Endothelial cell of umbilical vein (primary cell): ENCODE measurements around the gene PRDX4. TPM values are rescaled to one million over a fixed set of nuclear protein-coding genes. Genes with fewer than 3 reads are reported as not detected.

Experiments
- BruUV-seq: library from RNA; stranded (reverse); fragments of 400-500 nt; replicated peaks from 2 replicates; lab custom pipeline; 2021; lab: Mats Ljungman, UMichigan
- CTCF ChIA-PET: fragments of 300-600, 350-600 bp; sonication (Branson Sonifier 250); formaldehyde crosslinking; loops from one replicate; lab custom pipeline; 2021; ENCODE audit warnings: antibody characterized with exemption, inconsistent platforms; lab: Charles Lee
- POLR2A ChIA-PET: fragments of 300-600, 350-600 bp; sonication (Branson Sonifier 250); formaldehyde crosslinking; loops from one replicate; lab custom pipeline; 2021; ENCODE audit warnings: antibody characterized with exemption, inconsistent platforms; lab: Charles Lee
- DNase-seq: peaks from one replicate; pipeline ENCODE4 v3.0.0-alpha.2; 2011; ENCODE audit warnings: low read depth, low spot score
- FAIRE-seq: peaks from 2 replicates; lab custom pipeline; 2011; peaks lifted over from hg19 to GRCh38; lab: Jason Lieb, UNC
- H2AFZ ChIP-seq: 2 replicates; pipeline ENCODE4 v1.6.0; 2012; ENCODE audit warnings: low read depth, low read length, control low read depth, inconsistent platforms
- H3K27ac ChIP-seq: 2 replicates; pipeline ENCODE4 v1.5.1; 2011; ENCODE audit warnings: low read depth, mild to moderate bottlenecking, control low read depth, low read length, moderate library complexity; ENCODE audit not compliant: insufficient read depth
- H3K27me3 ChIP-seq, 2 experiments: 2 replicates each; pipeline versions ENCODE4 v1.6.0 to v1.6.1; 2011; ENCODE audit warnings: low read length in 2 of 2, mixed read lengths in 1 of 2; ENCODE audit not compliant: control insufficient read depth in 2 of 2, insufficient read depth in 2 of 2
- H3K36me3 ChIP-seq, 2 experiments: 2 replicates in 1 of 2; 3 replicates in 1 of 2; pipeline ENCODE4 v1.5.1; 2011; ENCODE audit warnings: low read length in 2 of 2, mild to moderate bottlenecking in 1 of 2, moderate library complexity in 1 of 2; ENCODE audit not compliant: control insufficient read depth in 2 of 2, insufficient read depth in 2 of 2; ENCODE audit errors: extremely low read depth in 1 of 2
- H3K4me1 ChIP-seq: 3 replicates; pipeline ENCODE4 v1.5.1; 2011; ENCODE audit warnings: mild to moderate bottlenecking, low read length; ENCODE audit not compliant: control insufficient read depth, insufficient read depth; ENCODE audit errors: extremely low read depth
- H3K4me2 ChIP-seq: 2 replicates; pipeline ENCODE4 v1.6.1; 2011; ENCODE audit warnings: low read length, control low read depth, mixed read lengths; ENCODE audit not compliant: insufficient read depth
- H3K4me3 ChIP-seq, 3 experiments: fragments of 200-600 bp in 1 of 3; sonication (generic), shearing (Covaris generic) in 1 of 3; replicated peaks in 1 of 3; 2 replicates each; pipeline ENCODE4 v1.5.1; 2011 to 2016; ENCODE audit warnings: control low read depth in 3 of 3, low read length in 3 of 3, mild to moderate bottlenecking in 2 of 3, inconsistent platforms in 1 of 3, low read depth in 1 of 3, moderate library complexity in 1 of 3; ENCODE audit not compliant: insufficient read depth in 1 of 3
- H3K79me2 ChIP-seq: 2 replicates; pipeline ENCODE4 v1.6.0; 2012; ENCODE audit warnings: low read length, inconsistent platforms; ENCODE audit not compliant: control insufficient read depth, insufficient read depth
- H3K9ac ChIP-seq: replicated peaks from 2 replicates; pipeline ENCODE3; 2011; ENCODE audit warnings: low read length, control low read depth; ENCODE audit not compliant: insufficient read depth; ENCODE audit errors: extremely low read depth
- H3K9me1 ChIP-seq: replicated peaks from 3 replicates; pipeline ENCODE4 v1.6.0; 2011; ENCODE audit warnings: mild to moderate bottlenecking, low read length; ENCODE audit not compliant: control insufficient read depth, insufficient read depth; ENCODE audit errors: extremely low read depth
- H3K9me3 ChIP-seq: replicated peaks from 2 replicates; pipeline ENCODE4 v1.5.1; 2012; ENCODE audit warnings: low read length, inconsistent platforms; ENCODE audit not compliant: control insufficient read depth, insufficient read depth
- H4K20me1 ChIP-seq: replicated peaks from 2 replicates; pipeline ENCODE3; 2011; ENCODE audit warnings: mild to moderate bottlenecking, low read length; ENCODE audit not compliant: control insufficient read depth, insufficient read depth; ENCODE audit errors: extremely low read depth
- EZH2 ChIP-seq: IDR thresholded peaks from 2 replicates; pipeline ENCODE4 v1.6.1; 2012; ENCODE audit warnings: borderline replicate concordance, low read depth, mild to moderate bottlenecking, moderate library complexity, low read length, inconsistent platforms; ENCODE audit not compliant: severe bottlenecking
- FOS ChIP-seq: IDR thresholded peaks from 2 replicates; pipeline ENCODE4 v1.6.1; 2011; ENCODE audit warnings: mild to moderate bottlenecking, low read length, moderate library complexity, borderline replicate concordance; ENCODE audit not compliant: insufficient read depth
- GATA2 ChIP-seq: IDR thresholded peaks from 2 replicates; pipeline ENCODE4 v1.7.0; 2011; ENCODE audit warnings: low read depth, mild to moderate bottlenecking, moderate library complexity, mixed read lengths, low read length; ENCODE audit not compliant: insufficient read length, insufficient read depth
- JUN ChIP-seq: IDR thresholded peaks from 2 replicates; pipeline ENCODE4 v1.6.1; 2011; ENCODE audit warnings: borderline replicate concordance, low read depth; ENCODE audit not compliant: insufficient read length, insufficient read depth
- MYC ChIP-seq: IDR thresholded peaks from one replicate; pipeline ENCODE4 v1.6.1; 2011; ENCODE audit warnings: mild to moderate bottlenecking, low read depth, low read length
- POLR2A ChIP-seq: IDR thresholded peaks from 2 replicates; pipeline ENCODE4 v1.6.1; 2012; ENCODE audit warnings: low read depth, mild to moderate bottlenecking, control low read depth, low read length
- POLR2AphosphoS5 ChIP-seq: IDR thresholded peaks from 2 replicates; pipeline ENCODE4 v1.6.1; 2012; ENCODE audit warnings: low read depth, mild to moderate bottlenecking, control low read depth, low read length, moderate library complexity; ENCODE audit not compliant: insufficient read depth
- dilution Hi-C: fragments of 300-500 bp; cut with MboI; formaldehyde crosslinking; loops from one replicate; pipeline ENCODE4 v1.15.0; 2019; ENCODE audit warnings: low sequenced_read_pairs; ENCODE audit not compliant: extremely low pct_ligation_motif_present
- intact Hi-C: fragments of 100-400 bp; cut with micrococcal nuclease; formaldehyde crosslinking; loops from one replicate; pipeline ENCODE4 v1.10.0; 2022
- polyA plus RNA-seq, 4 experiments: library from polyadenylated mRNA; depleted of rRNA in 3 of 4; stranded (reverse) in 3 of 4; unstranded in 1 of 4; fragments of >200 nt; gene quantifications; 2 replicates each; pipeline versions ENCODE4 v1.2.1 to v1.2.3, GENCODE V29; 2011 to 2012; ENCODE audit warnings: missing spikeins in 1 of 4
- total RNA-seq: library from RNA; stranded (reverse); gene quantifications from 2 replicates; pipeline ENCODE4 v1.2.3, GENCODE V29; 2021
- TF ChIP-seq, protein P1 (sequence below): IDR thresholded peaks from 2 replicates; pipeline ENCODE4 v1.6.1; 2011; ENCODE audit not compliant: insufficient read depth, insufficient read length
- TF ChIP-seq, protein P2 (sequence below), 2 donors: IDR thresholded peaks; 1 replicate in 1 of 2; 2 replicates in 1 of 2; pipeline ENCODE4 v1.5.1; 2011; ENCODE audit warnings: low read length in 2 of 2, mild to moderate bottlenecking in 2 of 2, moderate library complexity in 2 of 2, control low read depth in 1 of 2, inconsistent platforms in 1 of 2, low read depth in 1 of 2; ENCODE audit not compliant: insufficient read depth in 1 of 2; ENCODE audit errors: extremely low read depth in 1 of 2

The PRDX4 gene
- total and polyA plus RNA-seq, 2 donors (not counting 3 experiments of a cell fraction or from before 2014, with no cell fraction given) = 144 to 145 TPM

DNA sequence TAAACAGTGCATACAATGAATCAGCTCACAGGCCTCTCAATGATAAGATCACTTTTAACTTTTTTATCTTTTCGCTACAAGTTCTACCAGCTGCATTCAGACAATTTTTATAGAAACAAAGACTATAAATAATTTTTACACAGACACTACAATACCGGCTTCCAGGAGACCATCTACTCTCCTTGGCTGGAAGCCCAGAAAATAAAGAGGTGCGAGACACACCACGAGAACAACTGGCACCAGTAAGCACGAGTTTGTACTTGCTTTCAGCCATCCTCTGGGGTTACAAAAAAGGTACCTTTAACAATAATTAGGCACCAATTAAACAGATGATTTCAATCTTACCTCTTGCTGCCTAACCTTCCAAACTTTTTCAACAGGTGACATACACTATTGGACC lies 11.2 kb upstream of the PRDX4 start:
- no peak for TF ChIP-seq POLR2A
- TF ChIP-seq EZH2 = no peak
- TF ChIP-seq FOS = no peak
- TF ChIP-seq, protein P1, sequence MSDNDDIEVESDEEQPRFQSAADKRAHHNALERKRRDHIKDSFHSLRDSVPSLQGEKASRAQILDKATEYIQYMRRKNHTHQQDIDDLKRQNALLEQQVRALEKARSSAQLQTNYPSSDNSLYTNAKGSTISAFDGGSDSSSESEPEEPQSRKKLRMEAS = no peak
- TF ChIP-seq MYC = no peak
- TF ChIP-seq JUN = no peak
- TF ChIP-seq, protein P2, sequence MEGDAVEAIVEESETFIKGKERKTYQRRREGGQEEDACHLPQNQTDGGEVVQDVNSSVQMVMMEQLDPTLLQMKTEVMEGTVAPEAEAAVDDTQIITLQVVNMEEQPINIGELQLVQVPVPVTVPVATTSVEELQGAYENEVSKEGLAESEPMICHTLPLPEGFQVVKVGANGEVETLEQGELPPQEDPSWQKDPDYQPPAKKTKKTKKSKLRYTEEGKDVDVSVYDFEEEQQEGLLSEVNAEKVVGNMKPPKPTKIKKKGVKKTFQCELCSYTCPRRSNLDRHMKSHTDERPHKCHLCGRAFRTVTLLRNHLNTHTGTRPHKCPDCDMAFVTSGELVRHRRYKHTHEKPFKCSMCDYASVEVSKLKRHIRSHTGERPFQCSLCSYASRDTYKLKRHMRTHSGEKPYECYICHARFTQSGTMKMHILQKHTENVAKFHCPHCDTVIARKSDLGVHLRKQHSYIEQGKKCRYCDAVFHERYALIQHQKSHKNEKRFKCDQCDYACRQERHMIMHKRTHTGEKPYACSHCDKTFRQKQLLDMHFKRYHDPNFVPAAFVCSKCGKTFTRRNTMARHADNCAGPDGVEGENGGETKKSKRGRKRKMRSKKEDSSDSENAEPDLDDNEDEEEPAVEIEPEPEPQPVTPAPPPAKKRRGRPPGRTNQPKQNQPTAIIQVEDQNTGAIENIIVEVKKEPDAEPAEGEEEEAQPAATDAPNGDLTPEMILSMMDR (IDR thresholded peaks at IDR 0.05; ENCODE audit: extremely low read depth in 1 of 2, insufficient read depth in 1 of 2, low read depth in 1 of 2, low read length in 2 of 2) = no peak
- no peak for TF ChIP-seq POLR2AphosphoS5
- TF ChIP-seq GATA2 = no peak
- Histone ChIP-seq H3K9ac (no peak overlapping the region), H3K4me3 (no peak overlapping the region), H3K4me1 (no peaks in the 10 kb centered on the region), H3K9me3 (no peaks in the 10 kb centered on the region), H3K36me3 (no peaks in the 10 kb centered on the region), H3K27me3 (peaks cover 0 to 4% of the 10 kb centered on the region in 2 experiments), H3K79me2 (no peaks in the 10 kb centered on the region), H3K4me2 (no peak overlapping the region), H4K20me1 (no peaks in the 10 kb centered on the region), H3K27ac (no peak overlapping the region), H2AFZ (no peak overlapping the region), H3K9me1 (no peaks in the 10 kb centered on the region)
- ChIA-PET POLR2A (no interaction called here), CTCF (no interaction called here)
- no TSS peak for BruUV-seq
- dilution Hi-C loops = no loop called here
- intact Hi-C loops = no loop called here
- DNase-seq = no peak
- no peak for FAIRE-seq
